OCI-LY7 (cell line): ENCODE measurements around the gene TMEM179B.

Source experiments
- EZH2phosphoT487 ChIP-seq: fragments of 200-600 bp; sonication (generic); IDR thresholded peaks from 2 replicates; pipeline ENCODE4 v1.6.1; 2018; ENCODE audit warnings: low read depth, borderline replicate concordance, mild to moderate bottlenecking, mixed run types, antibody characterized with exemption, low read length, moderate library complexity, mixed read lengths
- TF ChIP-seq, protein P1 (sequence below): fragments of 200-600 bp; sonication (generic); conservative IDR thresholded peaks from 2 replicates; pipeline ENCODE4 v1.5.1; 2014; ENCODE audit warnings: mild to moderate bottlenecking, antibody characterized with exemption, low read length, moderate library complexity, mixed read lengths

DNA sequence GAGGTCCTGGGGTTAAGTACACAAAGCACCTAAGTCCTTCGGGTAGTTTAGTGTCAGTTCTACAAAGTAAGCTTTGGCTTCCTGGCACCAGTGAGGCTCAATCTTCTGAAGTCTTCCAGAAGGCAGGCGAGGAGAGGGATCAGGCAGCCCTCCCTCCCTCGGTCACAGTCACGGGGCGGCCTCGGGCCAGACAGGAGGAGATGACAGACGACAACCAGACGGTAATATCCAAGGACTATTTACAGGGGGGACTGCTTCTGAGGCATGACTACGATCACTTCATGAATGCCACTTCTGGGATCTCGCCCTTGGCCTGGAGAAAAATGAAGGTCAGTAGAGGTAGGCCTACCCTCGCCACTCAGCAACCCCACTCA lies 5.0 kb downstream of the TMEM179B start:
- TF ChIP-seq, protein P1, sequence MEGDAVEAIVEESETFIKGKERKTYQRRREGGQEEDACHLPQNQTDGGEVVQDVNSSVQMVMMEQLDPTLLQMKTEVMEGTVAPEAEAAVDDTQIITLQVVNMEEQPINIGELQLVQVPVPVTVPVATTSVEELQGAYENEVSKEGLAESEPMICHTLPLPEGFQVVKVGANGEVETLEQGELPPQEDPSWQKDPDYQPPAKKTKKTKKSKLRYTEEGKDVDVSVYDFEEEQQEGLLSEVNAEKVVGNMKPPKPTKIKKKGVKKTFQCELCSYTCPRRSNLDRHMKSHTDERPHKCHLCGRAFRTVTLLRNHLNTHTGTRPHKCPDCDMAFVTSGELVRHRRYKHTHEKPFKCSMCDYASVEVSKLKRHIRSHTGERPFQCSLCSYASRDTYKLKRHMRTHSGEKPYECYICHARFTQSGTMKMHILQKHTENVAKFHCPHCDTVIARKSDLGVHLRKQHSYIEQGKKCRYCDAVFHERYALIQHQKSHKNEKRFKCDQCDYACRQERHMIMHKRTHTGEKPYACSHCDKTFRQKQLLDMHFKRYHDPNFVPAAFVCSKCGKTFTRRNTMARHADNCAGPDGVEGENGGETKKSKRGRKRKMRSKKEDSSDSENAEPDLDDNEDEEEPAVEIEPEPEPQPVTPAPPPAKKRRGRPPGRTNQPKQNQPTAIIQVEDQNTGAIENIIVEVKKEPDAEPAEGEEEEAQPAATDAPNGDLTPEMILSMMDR, result 0 out of 2 replicates have a peak, but pooled peaks have one; percentile 5
- TF ChIP-seq EZH2phosphoT487, result no peak
